Gastroesophageal sphincter (tissue), 4 donors: Measurements from ENCODE around the gene BANP. TPM values are rescaled to one million over a fixed set of nuclear protein-coding genes. Genes with fewer than 3 reads are reported as not detected.

ENCODE experiments used
- ATAC-seq: fragments of 150-250 bp; one replicate; pipeline ENCODE4 v1.9.1; 2016; ENCODE audit warnings: mild to moderate bottlenecking, moderate library complexity
- H3K27ac ChIP-seq, 4 donors: fragments of 200-600 bp; sonication (generic) in 3 of 4; 1 replicate in 3 of 4; 2 replicates in 1 of 4; pipeline ENCODE4 v1.5.1; 2016 to 2019
- H3K27me3 ChIP-seq: fragments of 200-600 bp; sonication (generic); one replicate; pipeline ENCODE4 v1.5.1; 2019
- H3K36me3 ChIP-seq, 2 donors: fragments of 200-600 bp; sonication (generic); one replicate each; pipeline ENCODE4 v1.5.1; 2019; ENCODE audit warnings: control low read depth in 1 of 2
- H3K4me1 ChIP-seq, 3 donors: fragments of 200-600 bp; sonication (generic); 1 replicate in 2 of 3; 2 replicates in 1 of 3; pipeline ENCODE4 v1.5.1; 2016 to 2019; ENCODE audit warnings: control low read depth in 2 of 3
- H3K4me3 ChIP-seq, 2 donors: fragments of 200-600 bp; sonication (generic); one replicate each; pipeline ENCODE4 v1.5.1; 2019; ENCODE audit warnings: mild to moderate bottlenecking in 1 of 2, moderate library complexity in 1 of 2
- H3K9me3 ChIP-seq, 3 donors: fragments of 200-600 bp; sonication (generic); one replicate each; pipeline ENCODE4 v1.5.1; 2017 to 2019; ENCODE audit warnings: control low read depth in 2 of 3
- CTCF ChIP-seq, 4 experiments: fragments of 200-600 bp in 2 of 4; fragments of 450-650 bp in 2 of 4; sonication (generic) in 1 of 4; IDR thresholded peaks; one replicate each; pipeline ENCODE4 v1.5.1; 2017 to 2019; ENCODE audit warnings: antibody characterized with exemption in 4 of 4, mild to moderate bottlenecking in 2 of 4, moderate library complexity in 2 of 4
- EP300 ChIP-seq: sonication (generic); formaldehyde crosslinking; IDR thresholded peaks from one replicate; pipeline ENCODE4 v1.6.1; 2017; ENCODE audit warnings: antibody characterized with exemption, mild to moderate bottlenecking
- POLR2A ChIP-seq, 2 donors: fragments of 450-650 bp; IDR thresholded peaks; one replicate each; pipeline ENCODE4 v1.6.1; 2017; ENCODE audit warnings: antibody characterized with exemption in 2 of 2, mild to moderate bottlenecking in 2 of 2, moderate library complexity in 1 of 2
- POLR2AphosphoS5 ChIP-seq: sonication (generic); formaldehyde crosslinking; IDR thresholded peaks from one replicate; pipeline ENCODE4 v1.6.1; 2017; ENCODE audit warnings: antibody characterized with exemption
- WGBS, 2 donors: methylation state at CpG; one replicate each; pipeline ENCODE4 v1.1.5; 2018; ENCODE audit warnings: low coverage in 1 of 2; 5-methylcytosine and 5-hydroxymethylcytosine counted together
- total RNA-seq, 4 donors: library from RNA; depleted of rRNA; stranded (reverse); fragments of >200 nt; gene quantifications; one replicate each; pipeline ENCODE4 v1.1.0, GENCODE V29; 2016

The BANP gene
- total RNA-seq, 4 donors from 2014 or later = 17.1 to 33.1 (median 24.2) TPM

- no peak for TF ChIP-seq POLR2AphosphoS5
- H3K4me1 ChIP-seq = peaks cover 0 to 43% (median 10%) of the 10 kb centered on the region in 3 donors
- 62 to 74% methylated on average over 7 to 8 of the region's 8 CpGs for WGBS, 2 donors
Observed at GRCh38 chr16:87960852-87961251, 9.6 kb downstream of the BANP start.

GRCh38 chr16:87961623-87962022 lies 10.4 kb downstream of the BANP start:
- Histone ChIP-seq H3K4me1 (peaks cover 3 to 43% (median 15%) of the 10 kb centered on the region in 3 donors), H3K27ac (no peak overlapping the region), H3K4me3 (no peak overlapping the region), H3K9me3 (no peaks in the 10 kb centered on the region), H3K36me3 (peaks cover 0 to 13% of the 10 kb centered on the region in 2 donors), H3K27me3 (no peaks in the 10 kb centered on the region)
- no peak for TF ChIP-seq EP300
- no peak for TF ChIP-seq CTCF (IDR thresholded peaks at IDR 0.05)
- no peak for TF ChIP-seq POLR2AphosphoS5
- no peak for TF ChIP-seq POLR2A (IDR thresholded peaks at IDR 0.05)
- ATAC-seq = no peak
- 33 to 70% methylated on average over 1 to 2 of the region's 4 CpGs for WGBS, 2 donors

More at GRCh38 chr16:87960852-87961251, 9.6 kb downstream of the BANP start:
- H3K9me3 ChIP-seq = no peaks in the 10 kb centered on the region
- H3K36me3 ChIP-seq = peaks cover 0 to 16% of the 10 kb centered on the region in 2 donors
- no peaks in the 10 kb centered on the region for H3K27me3 ChIP-seq
- ATAC-seq = no peak
- no peak overlapping the region for H3K4me3 ChIP-seq
- H3K27ac ChIP-seq = no peak overlapping the region

GRCh38 chr16:87963400-87963799 lies 12.2 kb downstream of the BANP start:
- Histone ChIP-seq H3K4me1 (peaks cover 4 to 48% (median 17%) of the 10 kb centered on the region in 3 donors), H3K4me3 (no peak overlapping the region), H3K9me3 (no peaks in the 10 kb centered on the region), H3K36me3 (no peaks in the 10 kb centered on the region), H3K27me3 (no peaks in the 10 kb centered on the region), H3K27ac (peak overlapping the region in 3 of 4 donors; percentile 33 to 48 (median 45))
- 60 to 83% methylated on average over 6 to 9 of the region's 9 CpGs for WGBS, 2 donors
- ATAC-seq = no peak
- no peak for TF ChIP-seq POLR2A (IDR thresholded peaks at IDR 0.05)
- no peak for TF ChIP-seq POLR2AphosphoS5
- no peak for TF ChIP-seq CTCF (IDR thresholded peaks at IDR 0.05)
- TF ChIP-seq EP300 = no peak

- Histone ChIP-seq H3K27me3 (no peaks in the 10 kb centered on the region), H3K4me3 (no peak overlapping the region), H3K4me1 (peaks cover 4 to 50% (median 17%) of the 10 kb centered on the region in 3 donors), H3K9me3 (no peaks in the 10 kb centered on the region), H3K27ac (peak overlapping the region in 3 of 4 donors; percentile 26 to 48 (median 29)), H3K36me3 (no peaks in the 10 kb centered on the region)
- 61 to 90% methylated on average over 3 to 4 of the region's 19 CpGs for WGBS, 2 donors
- no peak for TF ChIP-seq CTCF (IDR thresholded peaks at IDR 0.05)
- no peak for TF ChIP-seq POLR2A (IDR thresholded peaks at IDR 0.05)
- no peak for TF ChIP-seq EP300
- TF ChIP-seq POLR2AphosphoS5 = no peak
- no peak for ATAC-seq
Observed at GRCh38 chr16:87964049-87964659, 12.9 kb downstream of the BANP start.

GRCh38 chr16:87965417-87965816 lies 14.2 kb downstream of the BANP start:
- Histone ChIP-seq H3K36me3 (no peaks in the 10 kb centered on the region), H3K4me3 (no peak overlapping the region), H3K27me3 (no peaks in the 10 kb centered on the region), H3K4me1 (peaks cover 4 to 45% (median 17%) of the 10 kb centered on the region in 3 donors), H3K9me3 (no peaks in the 10 kb centered on the region), H3K27ac (peak overlapping the region in 2 of 4 donors; percentile 65 to 81)
- TF ChIP-seq POLR2AphosphoS5 (no peak), EP300 (no peak), CTCF (IDR thresholded peaks at IDR 0.05) (no peak), POLR2A (IDR thresholded peaks at IDR 0.05) (no peak)
- 62 to 70% methylated on average over 2 to 3 of the region's 11 CpGs for WGBS, 2 donors
- ATAC-seq = no peak
